HG03521 (cell line): ENCODE measurements around the gene EPHB2.

Experiments used
- ATAC-seq: cut with Tn5 transposase; IDR thresholded peaks from one replicate; pipeline ENCODE4 v1.9.1; 2021; ENCODE audit warnings: mild to moderate bottlenecking, moderate library complexity; ENCODE audit not compliant: unreplicated experiment

The EPHB2 gene

GRCh38 chr1:22852144-22852655, 141.6 kb downstream of the EPHB2 start:
- ATAC-seq, result no peak

DNA sequence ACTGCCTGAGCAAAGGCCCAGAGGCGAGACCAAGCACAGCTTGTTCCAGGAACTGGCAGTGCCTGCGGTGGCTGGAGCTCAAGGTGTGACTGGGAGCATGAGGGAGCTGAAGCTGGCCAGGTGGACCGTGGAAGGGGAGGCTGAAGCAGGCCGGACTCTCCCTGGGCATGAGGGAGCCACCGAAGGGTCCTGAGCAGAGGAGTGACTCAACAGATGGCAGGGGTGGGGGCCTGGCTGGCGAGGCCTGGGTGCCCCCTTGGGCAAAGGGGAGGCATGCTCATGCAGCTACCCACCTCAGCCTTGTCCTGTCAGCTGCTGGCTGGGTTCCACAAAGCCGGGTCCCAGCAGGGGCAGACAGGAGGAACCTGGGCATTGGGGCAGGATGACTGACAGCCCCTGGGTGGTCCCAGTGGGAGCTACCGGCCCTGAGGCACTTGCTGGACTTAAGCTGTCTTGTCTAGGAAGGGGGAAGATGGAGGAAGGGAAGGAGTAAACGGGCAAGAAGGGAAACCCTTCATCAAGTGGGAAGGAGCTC, 143.1 kb downstream of the EPHB2 start:
- ATAC-seq, result no peak

DNA sequence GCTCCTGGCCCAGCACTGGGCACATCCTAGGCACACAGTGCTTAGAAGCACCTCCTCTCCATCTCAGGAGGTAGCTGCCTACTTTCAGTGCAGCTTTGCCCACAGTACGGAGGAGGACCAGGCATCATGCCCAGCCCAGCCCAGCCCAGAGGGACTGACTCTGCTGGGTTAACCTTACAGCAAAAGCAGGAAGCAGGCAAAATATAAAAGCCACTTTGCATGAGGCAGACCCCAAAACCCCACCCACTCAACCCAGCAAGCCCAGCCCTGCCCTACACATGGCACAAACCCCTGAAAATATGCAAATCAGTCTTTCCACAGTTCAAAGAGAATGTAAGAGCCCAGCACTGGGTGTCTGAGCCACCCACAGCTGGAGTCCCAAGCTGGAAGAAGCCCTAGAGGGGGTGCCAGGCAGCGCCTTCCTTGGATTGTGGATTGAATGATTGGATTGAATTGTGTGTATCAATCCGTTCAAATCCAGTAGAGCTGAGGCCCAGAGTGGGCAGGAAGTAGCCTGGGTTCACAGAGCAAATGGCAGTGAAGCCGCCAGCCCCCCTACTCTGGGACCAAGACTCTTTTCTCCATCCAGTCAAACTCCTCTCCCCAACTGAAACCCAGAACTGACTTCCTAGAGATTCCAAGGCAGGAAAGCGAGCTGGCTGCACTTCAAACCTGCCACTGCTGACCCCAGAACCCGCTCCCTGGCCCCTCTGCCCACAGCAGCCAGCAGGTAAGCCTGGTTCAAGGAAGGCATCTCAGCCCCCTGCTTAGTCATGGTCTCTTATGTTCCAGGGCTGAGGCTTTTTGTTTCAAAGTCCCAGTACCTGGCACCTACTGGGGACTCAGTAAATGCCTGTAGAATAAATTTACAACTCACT, 144.3 kb downstream of the EPHB2 start:
- ATAC-seq, result no peak

DNA sequence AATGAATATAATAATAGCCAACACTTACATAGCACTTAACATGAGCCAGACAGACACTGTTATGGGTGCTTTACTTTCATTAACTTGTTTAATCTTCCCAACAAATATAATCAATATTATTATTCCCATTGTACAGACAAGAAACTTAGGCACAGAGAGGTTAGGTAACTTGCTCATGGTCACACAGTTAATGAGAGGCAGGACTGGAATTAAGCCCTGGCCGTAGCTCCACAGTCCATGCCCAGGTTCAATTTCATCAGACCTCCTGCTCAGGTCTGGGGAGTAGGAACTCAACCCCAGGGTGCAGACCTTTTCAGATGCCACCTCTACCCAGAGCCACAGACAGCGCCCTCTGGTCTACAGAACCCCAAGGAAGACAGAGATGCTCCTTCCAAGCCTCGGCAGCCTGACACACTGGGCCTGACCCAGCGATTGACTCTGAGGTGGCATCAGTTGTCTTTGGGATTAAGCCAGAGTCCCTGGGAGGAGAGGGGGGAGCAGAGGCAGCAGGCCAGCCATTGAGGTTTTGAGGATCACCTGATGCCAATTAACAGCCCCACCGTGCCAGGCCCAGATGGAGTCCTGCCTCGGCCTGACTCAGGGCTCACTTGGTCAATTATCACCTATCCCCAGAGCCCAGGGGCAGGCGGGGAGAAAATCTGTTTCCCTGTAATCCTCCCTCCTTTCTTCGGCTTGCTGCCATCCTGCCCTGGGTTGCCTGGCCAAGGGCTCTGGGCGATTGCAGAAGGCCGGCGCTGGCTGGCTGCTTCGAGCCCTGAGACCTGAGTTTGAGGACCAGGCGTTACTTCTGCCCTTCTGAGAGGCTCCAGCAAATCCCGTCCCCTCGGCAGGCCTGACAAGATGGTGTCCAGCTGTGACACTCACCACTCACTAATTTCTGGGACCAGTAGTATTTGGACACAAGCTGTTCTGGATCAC, 145.3 kb downstream of the EPHB2 start:
- no peak for ATAC-seq

- ATAC-seq, result no peak
These were observed 147.0 kb downstream of the EPHB2 start for GRCh38 chr1:22857661-22858060.

- no peak for ATAC-seq
These were observed 149.8 kb downstream of the EPHB2 start for GRCh38 chr1:22860414-22860800.

GRCh38 chr1:22860883-22861385, 150.3 kb downstream of the EPHB2 start:
- no peak for ATAC-seq

DNA sequence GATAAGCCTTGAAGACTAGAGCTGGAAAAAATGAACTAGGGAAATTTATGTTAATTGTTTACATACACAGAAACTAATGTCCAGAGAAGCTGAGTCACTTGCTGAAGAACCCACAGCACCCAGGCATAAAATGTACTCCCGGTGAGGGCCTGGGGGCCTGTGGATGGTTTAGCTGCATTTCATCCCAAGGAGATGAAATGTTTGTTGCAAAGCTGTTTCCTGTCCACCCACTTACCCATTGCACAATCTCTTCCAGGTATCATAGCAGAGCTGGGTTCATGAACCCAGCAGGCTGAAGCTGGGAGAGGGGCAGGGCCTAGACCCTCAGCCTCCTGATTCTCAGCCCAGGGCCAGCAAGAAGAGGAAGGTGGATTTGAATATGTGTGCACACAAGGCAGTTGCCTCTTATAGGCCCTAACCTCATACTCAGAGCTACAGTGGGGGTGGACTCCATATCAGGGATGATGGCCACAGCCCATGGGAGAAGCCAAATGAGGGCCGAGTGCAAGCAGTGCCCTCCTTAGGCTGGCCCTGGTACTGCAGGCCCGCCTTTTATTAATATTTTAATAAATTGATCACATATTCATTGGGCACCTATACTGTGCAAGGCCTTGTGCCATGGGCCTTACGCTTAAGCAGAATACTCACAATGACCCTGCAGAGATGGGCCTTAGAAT, 151.3 kb downstream of the EPHB2 start:
- no peak for ATAC-seq

DNA sequence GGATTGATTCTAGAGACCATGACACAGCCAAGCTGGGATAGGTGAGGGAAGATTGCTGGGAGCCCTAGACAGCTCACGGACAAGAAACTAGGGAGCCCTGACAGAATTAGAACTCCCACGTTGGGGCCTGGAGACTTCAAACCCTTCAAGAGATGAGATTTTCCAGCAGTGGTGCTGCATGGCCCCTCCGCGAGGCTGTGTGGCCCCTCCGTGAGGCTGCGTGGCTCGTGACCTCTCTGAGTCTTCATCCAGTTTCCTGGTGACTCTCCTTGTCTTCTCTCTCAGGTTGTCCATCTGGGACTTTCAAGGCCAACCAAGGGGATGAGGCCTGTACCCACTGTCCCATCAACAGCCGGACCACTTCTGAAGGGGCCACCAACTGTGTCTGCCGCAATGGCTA, 152.1 kb downstream of the EPHB2 start:
- ATAC-seq, result no peak

DNA sequence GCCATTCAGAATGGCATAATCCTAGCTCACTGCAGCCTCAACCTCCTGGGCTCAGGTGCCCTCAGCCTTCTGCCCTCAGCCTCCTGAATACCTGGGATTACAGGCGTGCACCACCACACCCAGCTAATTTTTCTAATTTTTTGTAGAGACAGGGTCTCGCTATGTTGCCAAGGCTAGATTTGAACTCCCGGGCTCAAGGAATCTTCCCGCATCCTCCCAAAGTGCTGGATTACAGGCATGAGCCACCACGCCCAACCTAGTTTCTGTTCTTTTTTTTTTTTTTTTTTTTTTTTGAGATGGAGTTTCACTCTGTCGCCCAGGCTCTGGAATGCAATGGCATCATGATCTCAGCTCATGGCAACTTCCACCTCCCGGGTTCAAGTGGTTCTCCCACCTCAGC, 153.1 kb downstream of the EPHB2 start:
- ATAC-seq, result no peak

DNA sequence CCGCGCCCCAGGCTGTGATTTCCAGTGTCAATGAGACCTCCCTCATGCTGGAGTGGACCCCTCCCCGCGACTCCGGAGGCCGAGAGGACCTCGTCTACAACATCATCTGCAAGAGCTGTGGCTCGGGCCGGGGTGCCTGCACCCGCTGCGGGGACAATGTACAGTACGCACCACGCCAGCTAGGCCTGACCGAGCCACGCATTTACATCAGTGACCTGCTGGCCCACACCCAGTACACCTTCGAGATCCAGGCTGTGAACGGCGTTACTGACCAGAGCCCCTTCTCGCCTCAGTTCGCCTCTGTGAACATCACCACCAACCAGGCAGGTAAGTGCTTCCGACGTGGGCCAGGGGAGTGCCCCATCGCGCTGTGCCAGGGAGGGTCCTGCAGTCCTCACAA, 154.2 kb downstream of the EPHB2 start:
- ATAC-seq, result no peak

DNA sequence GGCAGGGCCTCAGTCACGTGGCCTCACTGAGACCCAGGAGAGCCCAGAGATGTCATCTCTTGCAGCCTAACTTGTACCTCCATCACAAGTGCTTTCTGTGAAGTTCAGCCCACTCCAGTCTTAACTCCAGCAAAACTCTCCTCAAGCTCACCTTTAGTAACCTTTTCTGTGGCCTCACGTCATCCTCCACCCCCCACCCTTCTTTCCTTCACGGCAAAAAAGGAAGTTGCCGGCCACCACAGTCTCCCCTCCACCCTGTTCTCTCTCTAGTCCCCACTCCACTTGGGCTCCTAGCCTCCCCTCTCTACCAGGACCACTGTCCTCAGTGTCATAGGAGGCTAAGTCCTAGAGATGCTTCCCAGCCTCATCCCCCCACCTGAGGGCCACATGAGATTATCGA, 155.1 kb downstream of the EPHB2 start:
- ATAC-seq, result no peak

DNA sequence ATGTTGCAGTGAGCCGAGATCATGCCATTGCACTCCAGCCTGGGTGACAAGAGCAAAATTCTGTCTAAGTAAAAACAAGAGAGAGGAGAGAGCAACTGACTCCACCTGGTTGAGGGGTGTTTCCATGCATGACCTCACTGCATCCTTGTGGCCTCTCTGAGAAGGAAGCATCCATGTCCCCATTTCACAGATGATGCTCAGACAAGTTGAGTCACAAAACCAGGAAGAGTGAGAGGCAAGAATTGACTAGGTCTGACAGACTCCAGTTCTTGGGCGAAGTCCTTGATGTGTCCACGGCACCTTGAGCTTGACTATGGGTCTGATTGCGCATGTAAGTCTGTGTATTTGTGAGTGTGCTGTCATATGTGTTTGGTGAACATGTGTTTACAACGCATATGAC, 156.2 kb downstream of the EPHB2 start:
- no peak for ATAC-seq

- ATAC-seq, result no peak
These were observed 157.7 kb downstream of the EPHB2 start for GRCh38 chr1:22868331-22868730.

GRCh38 chr1:22869325-22869724, 158.7 kb downstream of the EPHB2 start:
- no peak for ATAC-seq

GRCh38 chr1:22870201-22870871, 159.7 kb downstream of the EPHB2 start:
- no peak for ATAC-seq

DNA sequence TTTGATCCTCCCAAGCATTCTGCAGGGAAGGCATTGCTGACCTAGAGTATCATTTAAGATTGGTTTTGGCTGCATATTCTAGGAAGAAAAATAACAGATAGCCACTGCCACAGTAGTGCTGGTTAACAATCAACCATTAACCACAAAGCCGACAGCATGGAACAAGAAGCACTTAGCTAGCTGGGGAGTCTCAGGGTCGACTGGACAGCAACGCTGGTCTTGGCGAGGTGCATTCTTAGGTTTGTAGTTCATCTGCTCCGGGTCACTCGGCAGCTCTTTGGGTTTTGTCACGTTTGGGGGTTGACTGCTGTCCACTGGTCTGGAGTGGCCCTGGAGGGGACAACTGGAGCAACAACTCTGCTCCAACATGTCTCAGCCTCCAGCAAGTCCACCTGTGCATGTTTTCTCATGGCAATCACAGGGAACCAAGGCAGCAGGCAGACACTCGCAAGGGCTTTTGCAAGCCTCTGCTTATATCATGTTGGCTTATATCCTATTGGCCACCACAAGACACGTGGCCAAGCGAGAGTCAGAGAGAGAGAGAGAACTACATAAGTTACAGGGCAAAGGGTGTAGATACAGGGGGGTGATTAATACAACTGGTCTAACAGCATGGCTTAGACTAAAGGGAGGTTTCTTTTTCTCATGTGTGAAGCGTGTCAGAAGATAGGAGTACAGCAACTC, 162.5 kb downstream of the EPHB2 start:
- ATAC-seq, result no peak

DNA sequence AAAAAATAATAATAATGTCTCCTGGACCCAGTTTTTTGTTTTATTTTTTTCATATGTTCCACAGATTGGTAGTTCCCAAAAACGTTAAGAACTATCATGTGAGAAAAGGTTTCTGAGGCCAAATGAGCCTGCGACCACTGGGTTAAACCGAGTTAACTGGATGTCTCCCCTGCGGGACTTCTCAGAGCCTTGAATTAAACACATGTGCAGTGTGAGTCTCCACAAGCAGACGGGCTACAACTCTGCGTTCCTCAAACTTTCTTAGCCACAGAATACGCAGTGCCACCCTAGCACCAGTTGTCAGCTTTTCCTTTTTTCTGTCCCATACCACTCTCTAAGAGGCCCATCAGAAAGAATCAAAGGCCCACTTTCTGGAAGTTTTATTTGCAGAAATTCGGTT, 164.1 kb downstream of the EPHB2 start:
- ATAC-seq, result no peak

DNA sequence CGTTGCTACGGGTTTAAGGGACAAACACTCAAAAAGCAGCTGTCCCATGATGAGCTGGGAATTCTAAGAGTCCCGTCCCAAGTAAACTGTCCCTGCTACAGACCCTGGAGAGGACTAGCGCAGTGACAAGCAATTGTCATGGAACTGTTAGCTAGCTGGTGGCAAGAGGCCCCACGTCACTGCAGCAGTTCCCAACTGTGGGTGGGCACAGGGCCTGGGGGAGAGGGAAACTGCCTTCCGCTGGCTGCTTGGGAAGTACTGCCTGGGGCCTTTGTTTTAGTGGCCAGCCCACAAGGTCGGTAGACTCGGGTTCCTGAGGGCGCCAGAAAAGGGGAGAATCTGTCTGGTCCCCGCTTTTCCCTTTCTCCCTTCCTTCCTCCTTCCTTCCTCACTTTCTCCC, 164.6 kb downstream of the EPHB2 start:
- no peak for ATAC-seq

DNA sequence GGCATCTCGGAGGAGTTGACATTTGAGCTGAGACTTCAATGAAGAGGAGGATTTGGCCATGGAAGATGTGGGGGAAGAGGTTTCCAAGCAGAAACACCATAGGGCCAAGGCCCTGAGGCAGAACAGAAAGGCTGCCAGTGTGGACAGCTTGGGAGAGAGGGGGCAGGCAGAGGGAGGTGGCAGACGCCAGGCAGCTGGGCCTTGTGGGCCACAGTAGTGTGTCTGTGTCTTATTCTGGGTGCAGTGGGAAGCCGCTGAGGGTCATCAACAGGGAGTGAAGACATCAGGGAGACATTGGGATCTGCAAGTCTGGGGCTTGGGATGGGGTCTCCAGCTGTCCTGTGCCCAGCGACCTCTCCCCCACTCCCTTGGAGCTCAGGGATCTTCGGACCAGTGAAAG, 165.2 kb downstream of the EPHB2 start:
- ATAC-seq, result no peak
